Erythroblast (primary cell): Measurements from ENCODE around the gene P3H4.

Experiments
- DNase-seq, 2 experiments: peaks; one replicate each; lab custom pipeline; 2025; lab: John Stamatoyannopoulos, UW
- GATA1 ChIP-seq: IDR thresholded peaks from 2 replicates; pipeline ENCODE4 v1.6.1; 2011; ENCODE audit warnings: low read depth, mild to moderate bottlenecking, control low read depth, low read length, moderate library complexity
- POLR2A ChIP-seq: IDR thresholded peaks from 2 replicates; pipeline ENCODE4 v1.6.1; 2011; ENCODE audit warnings: mild to moderate bottlenecking, low read length

P3H4 gene

GRCh38 chr17:41762841-41763240 is 48.9 kb downstream of the P3H4 start:
- TF ChIP-seq GATA1 (no peak), POLR2A (no peak)
- no peak for DNase-seq

GRCh38 chr17:41762391-41762790 is 49.4 kb downstream of the P3H4 start:
- TF ChIP-seq POLR2A (no peak), GATA1 (no peak)
- DNase-seq, result no peak

DNA sequence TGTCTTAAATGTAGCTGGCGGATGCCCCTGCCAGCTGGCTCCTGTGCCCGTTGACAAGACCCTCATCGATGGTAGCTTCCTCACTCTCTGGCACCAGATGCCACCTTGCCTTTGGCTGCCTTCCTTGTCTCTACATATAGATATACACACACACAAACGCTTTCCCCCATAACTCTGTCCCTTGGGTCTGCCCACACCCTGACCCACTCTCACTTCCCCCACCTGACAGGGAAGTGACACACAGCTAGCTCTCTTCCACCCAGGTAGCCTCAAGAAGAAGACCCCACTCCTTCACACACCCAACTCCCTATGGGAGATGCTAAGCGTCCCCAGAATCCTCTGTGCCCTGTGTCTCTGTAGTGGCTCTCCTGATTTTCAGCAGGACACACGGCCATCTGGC is 50.9 kb downstream of the P3H4 start:
- no peak for TF ChIP-seq GATA1
- no peak for TF ChIP-seq POLR2A
- DNase-seq, result no peak

DNA sequence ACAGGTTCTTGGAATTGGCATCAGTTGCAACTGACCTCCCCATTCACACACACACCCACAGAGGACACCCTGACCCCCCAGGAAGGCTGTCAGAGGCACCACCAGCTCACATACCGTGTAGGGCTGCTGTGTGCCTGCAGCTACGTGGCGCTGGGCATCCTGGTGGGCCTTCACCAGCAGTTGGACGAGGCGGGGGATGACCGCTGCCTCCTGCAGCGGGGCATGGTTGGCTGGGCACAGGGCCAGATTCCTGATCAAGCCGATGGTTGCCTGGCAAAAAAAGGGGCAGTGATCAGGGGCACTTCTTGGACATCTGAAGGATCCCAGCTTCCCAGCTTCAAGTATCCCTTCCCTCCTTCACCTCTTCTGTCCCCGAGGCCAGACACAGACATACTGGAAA is 53.1 kb downstream of the P3H4 start:
- TF ChIP-seq POLR2A (no peak), GATA1 (no peak)
- DNase-seq, result no peak

- no peak for DNase-seq
- TF ChIP-seq GATA1 (no peak), POLR2A (no peak)
Observed at GRCh38 chr17:41754066-41754465, 57.7 kb downstream of the P3H4 start.
